ENCODE measurements around the gene HSPG2.

HSPG2 gene

GRCh38 chr1:21935891-21936365, 1.2 kb downstream of the HSPG2 start:
- no peak for DNase-seq (ENCODE audit: insufficient read length)
- FAIRE-seq = no peak
- TF ChIP-seq POLR2AphosphoS5 (IDR thresholded peaks at IDR 0.05; ENCODE audit: low read depth, low read length) (no peak), TAF1 (IDR thresholded peaks at IDR 0.05; ENCODE audit: borderline replicate concordance, low read depth, low read length) (no peak), POLR2A (IDR thresholded peaks at IDR 0.05; ENCODE audit: low read depth, low read length) (no peak)

GRCh38 chr1:21935393-21935804, 1.7 kb downstream of the HSPG2 start:
- no peak for DNase-seq (ENCODE audit: insufficient read length)
- FAIRE-seq = no peak
- no peak for TF ChIP-seq POLR2AphosphoS5 (IDR thresholded peaks at IDR 0.05; ENCODE audit: low read depth, low read length)
- no peak for TF ChIP-seq TAF1 (IDR thresholded peaks at IDR 0.05; ENCODE audit: borderline replicate concordance, low read depth, low read length)
- no peak for TF ChIP-seq POLR2A (IDR thresholded peaks at IDR 0.05; ENCODE audit: low read depth, low read length)

GRCh38 chr1:21933397-21934248, 3.5 kb downstream of the HSPG2 start:
- TF ChIP-seq TAF1 (IDR thresholded peaks at IDR 0.05; ENCODE audit: borderline replicate concordance, low read depth, low read length) (no peak), POLR2A (IDR thresholded peaks at IDR 0.05; ENCODE audit: low read depth, low read length) (no peak), POLR2AphosphoS5 (IDR thresholded peaks at IDR 0.05; ENCODE audit: low read depth, low read length) (no peak)
- DNase-seq (ENCODE audit: insufficient read length) (no peak), FAIRE-seq (no peak)

- FAIRE-seq (no peak), DNase-seq (ENCODE audit: insufficient read length) (no peak)
- no peak for TF ChIP-seq POLR2A (IDR thresholded peaks at IDR 0.05; ENCODE audit: low read depth, low read length)
- TF ChIP-seq POLR2AphosphoS5 (IDR thresholded peaks at IDR 0.05; ENCODE audit: low read depth, low read length) = no peak
- no peak for TF ChIP-seq TAF1 (IDR thresholded peaks at IDR 0.05; ENCODE audit: borderline replicate concordance, low read depth, low read length)
These were observed 5.0 kb downstream of the HSPG2 start for GRCh38 chr1:21932127-21932526.

- TF ChIP-seq TAF1 (IDR thresholded peaks at IDR 0.05; ENCODE audit: borderline replicate concordance, low read depth, low read length) = no peak
- TF ChIP-seq POLR2A (IDR thresholded peaks at IDR 0.05; ENCODE audit: low read depth, low read length) = no peak
- no peak for TF ChIP-seq POLR2AphosphoS5 (IDR thresholded peaks at IDR 0.05; ENCODE audit: low read depth, low read length)
- DNase-seq (ENCODE audit: insufficient read length) (no peak), FAIRE-seq (no peak)
These were observed 5.7 kb downstream of the HSPG2 start for GRCh38 chr1:21931171-21932093.

GRCh38 chr1:21930629-21931170, 6.4 kb downstream of the HSPG2 start:
- no peak for DNase-seq (ENCODE audit: insufficient read length)
- TF ChIP-seq POLR2AphosphoS5 (IDR thresholded peaks at IDR 0.05; ENCODE audit: low read depth, low read length) = no peak
- TF ChIP-seq POLR2A (IDR thresholded peaks at IDR 0.05; ENCODE audit: low read depth, low read length) = no peak
- no peak for TF ChIP-seq TAF1 (IDR thresholded peaks at IDR 0.05; ENCODE audit: borderline replicate concordance, low read depth, low read length)
- no peak for FAIRE-seq

- DNase-seq (ENCODE audit: insufficient read length) (no peak), FAIRE-seq (no peak)
These were observed 7.0 kb downstream of the HSPG2 start for GRCh38 chr1:21930080-21930571.

GRCh38 chr1:21927533-21928237, 9.4 kb downstream of the HSPG2 start:
- no peak for DNase-seq (ENCODE audit: insufficient read length)
- TF ChIP-seq POLR2A (IDR thresholded peaks at IDR 0.05; ENCODE audit: low read depth, low read length) = no peak
- no peak for TF ChIP-seq TAF1 (IDR thresholded peaks at IDR 0.05; ENCODE audit: borderline replicate concordance, low read depth, low read length)
- TF ChIP-seq POLR2AphosphoS5 (IDR thresholded peaks at IDR 0.05; ENCODE audit: low read depth, low read length) = no peak
- FAIRE-seq = no peak

More at GRCh38 chr1:21930080-21930571, 7.0 kb downstream of the HSPG2 start:
- TF ChIP-seq TAF1 (IDR thresholded peaks at IDR 0.05; ENCODE audit: borderline replicate concordance, low read depth, low read length) (no peak), POLR2AphosphoS5 (IDR thresholded peaks at IDR 0.05; ENCODE audit: low read depth, low read length) (no peak), POLR2A (IDR thresholded peaks at IDR 0.05; ENCODE audit: low read depth, low read length) (no peak)

- DNase-seq (ENCODE audit: insufficient read length) (no peak), FAIRE-seq (no peak)
- TF ChIP-seq TAF1 (IDR thresholded peaks at IDR 0.05; ENCODE audit: borderline replicate concordance, low read depth, low read length) (no peak), POLR2AphosphoS5 (IDR thresholded peaks at IDR 0.05; ENCODE audit: low read depth, low read length) (no peak), POLR2A (IDR thresholded peaks at IDR 0.05; ENCODE audit: low read depth, low read length) (no peak)
These were observed 10.1 kb downstream of the HSPG2 start for GRCh38 chr1:21926814-21927532.

GRCh38 chr1:21926065-21926464, 11.0 kb downstream of the HSPG2 start:
- no peak for FAIRE-seq
- TF ChIP-seq POLR2AphosphoS5 (IDR thresholded peaks at IDR 0.05; ENCODE audit: low read depth, low read length) (no peak), POLR2A (IDR thresholded peaks at IDR 0.05; ENCODE audit: low read depth, low read length) (no peak), TAF1 (IDR thresholded peaks at IDR 0.05; ENCODE audit: borderline replicate concordance, low read depth, low read length) (no peak)

More at GRCh38 chr1:21926065-21926464, 11.0 kb downstream of the HSPG2 start:
- no peak for DNase-seq (ENCODE audit: insufficient read length)
